ENCODE results near the gene FHL3.
A peak's percentile ranks its signal among the peaks of the same experiment; 100 is the strongest.

FHL3 gene

GRCh38 chr1:38021969-38022368 lies 16.7 kb upstream of the FHL3 start:
- H3K4me3 ChIP-seq (ENCODE audit: insufficient read depth, low read length, poor library complexity, severe bottlenecking), result no peak overlapping the region
- no peak for TF ChIP-seq EZH2phosphoT487 (conservative IDR thresholded peaks at IDR 0.05; ENCODE audit: low read length)
- TF ChIP-seq CTCF (IDR thresholded peaks at IDR 0.05; ENCODE audit: insufficient read depth, low read length, poor library complexity, severe bottlenecking), result no peak
- H3F3A ChIP-seq (ENCODE audit: insufficient read depth), result peaks cover 5% of the 10 kb centered on the region; the same call in 1 of the 2 replicates
- H3K27ac ChIP-seq (ENCODE audit: low read depth, low read length), result no peak overlapping the region
- H3K9me3 ChIP-seq (ENCODE audit: insufficient read depth, low read length), result no peaks in the 10 kb centered on the region
- H2AFZ ChIP-seq (ENCODE audit: low read depth, low read length, severe bottlenecking), result no peak overlapping the region
- H4K20me1 ChIP-seq (ENCODE audit: low read depth, low read length), result no peaks in the 10 kb centered on the region
- H3K4me2 ChIP-seq (ENCODE audit: low read depth, low read length, poor library complexity, severe bottlenecking), result no peak overlapping the region
- peaks cover 23% of the 10 kb centered on the region for H3K36me3 ChIP-seq (ENCODE audit: low read length)
- no peak overlapping the region for H3K9ac ChIP-seq (ENCODE audit: low read length)
- H3K9me2 ChIP-seq (replicated peaks; ENCODE audit: insufficient read depth, low read length), result no peaks in the 10 kb centered on the region
- no peaks in the 10 kb centered on the region for H3K27me3 ChIP-seq (ENCODE audit: low read length)
- H3K79me2 ChIP-seq (ENCODE audit: insufficient read depth, low read length), result no peaks in the 10 kb centered on the region

DNA sequence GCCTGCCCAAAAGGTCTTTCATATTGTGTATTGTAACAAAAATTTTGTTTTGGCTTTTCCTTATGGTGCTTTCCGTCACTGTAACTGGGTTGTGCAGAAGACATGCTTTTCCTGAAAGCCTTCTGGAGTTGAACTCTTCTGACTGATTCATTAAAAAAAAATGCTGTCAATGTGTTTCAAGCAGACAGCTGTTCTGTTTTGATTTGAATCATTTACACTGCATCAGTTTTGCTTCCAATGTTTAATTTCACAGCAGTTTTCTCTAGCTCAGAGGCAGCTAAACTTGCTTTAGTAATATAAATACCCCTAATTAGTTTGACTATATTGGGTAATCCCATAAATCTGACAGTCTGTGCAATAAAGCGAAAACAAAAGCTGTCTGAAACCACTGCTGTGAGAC lies 15.1 kb upstream of the FHL3 start:
- Histone ChIP-seq H4K20me1 (ENCODE audit: low read depth, low read length) (no peaks in the 10 kb centered on the region), H3K9ac (ENCODE audit: low read length) (no peak overlapping the region), H3K36me3 (ENCODE audit: low read length) (peaks cover 23% of the 10 kb centered on the region), H3F3A (ENCODE audit: insufficient read depth) (peaks cover 5% of the 10 kb centered on the region; the same call in 1 of the 2 replicates), H3K4me2 (ENCODE audit: low read depth, low read length, poor library complexity, severe bottlenecking) (no peak overlapping the region), H3K9me3 (ENCODE audit: insufficient read depth, low read length) (no peaks in the 10 kb centered on the region), H3K79me2 (ENCODE audit: insufficient read depth, low read length) (peaks cover 9% of the 10 kb centered on the region), H2AFZ (ENCODE audit: low read depth, low read length, severe bottlenecking) (no peak overlapping the region), H3K27me3 (ENCODE audit: low read length) (no peaks in the 10 kb centered on the region), H3K9me2 (replicated peaks; ENCODE audit: insufficient read depth, low read length) (no peaks in the 10 kb centered on the region), H3K27ac (ENCODE audit: low read depth, low read length) (no peak overlapping the region), H3K4me3 (ENCODE audit: insufficient read depth, low read length, poor library complexity, severe bottlenecking) (no peak overlapping the region)
- TF ChIP-seq EZH2phosphoT487 (conservative IDR thresholded peaks at IDR 0.05; ENCODE audit: low read length), result no peak
- no peak for TF ChIP-seq CTCF (IDR thresholded peaks at IDR 0.05; ENCODE audit: insufficient read depth, low read length, poor library complexity, severe bottlenecking)

GRCh38 chr1:38018864-38019343 lies 13.6 kb upstream of the FHL3 start:
- Histone ChIP-seq H3K27ac (ENCODE audit: low read depth, low read length) (no peak overlapping the region), H3K9me3 (ENCODE audit: insufficient read depth, low read length) (no peaks in the 10 kb centered on the region), H3K36me3 (ENCODE audit: low read length) (peaks cover 23% of the 10 kb centered on the region), H3K9me2 (replicated peaks; ENCODE audit: insufficient read depth, low read length) (no peaks in the 10 kb centered on the region), H3K9ac (ENCODE audit: low read length) (no peak overlapping the region), H3F3A (ENCODE audit: insufficient read depth) (peaks cover 5% of the 10 kb centered on the region; the same call in 1 of the 2 replicates), H3K4me3 (ENCODE audit: insufficient read depth, low read length, poor library complexity, severe bottlenecking) (no peak overlapping the region), H3K79me2 (ENCODE audit: insufficient read depth, low read length) (peaks cover 24% of the 10 kb centered on the region), H4K20me1 (ENCODE audit: low read depth, low read length) (no peaks in the 10 kb centered on the region), H2AFZ (ENCODE audit: low read depth, low read length, severe bottlenecking) (no peak overlapping the region), H3K4me2 (ENCODE audit: low read depth, low read length, poor library complexity, severe bottlenecking) (no peak overlapping the region), H3K27me3 (ENCODE audit: low read length) (no peaks in the 10 kb centered on the region)
- TF ChIP-seq EZH2phosphoT487 (conservative IDR thresholded peaks at IDR 0.05; ENCODE audit: low read length), result no peak
- TF ChIP-seq CTCF (IDR thresholded peaks at IDR 0.05; ENCODE audit: insufficient read depth, low read length, poor library complexity, severe bottlenecking), result peak; percentile 47
